ENCODE measurements around the gene DDIT4. TPM values are rescaled to one million over a fixed set of nuclear protein-coding genes. Genes with fewer than 3 reads are reported as not detected.
"Not testable (repeated sequence)": the region's sequence is repeated elsewhere in the genome, so short reads cannot be mapped to it uniquely, and the experiment has no call there.

Gene DDIT4
- polyA plus RNA-seq, 1 donor: 47.2 TPM

DNA sequence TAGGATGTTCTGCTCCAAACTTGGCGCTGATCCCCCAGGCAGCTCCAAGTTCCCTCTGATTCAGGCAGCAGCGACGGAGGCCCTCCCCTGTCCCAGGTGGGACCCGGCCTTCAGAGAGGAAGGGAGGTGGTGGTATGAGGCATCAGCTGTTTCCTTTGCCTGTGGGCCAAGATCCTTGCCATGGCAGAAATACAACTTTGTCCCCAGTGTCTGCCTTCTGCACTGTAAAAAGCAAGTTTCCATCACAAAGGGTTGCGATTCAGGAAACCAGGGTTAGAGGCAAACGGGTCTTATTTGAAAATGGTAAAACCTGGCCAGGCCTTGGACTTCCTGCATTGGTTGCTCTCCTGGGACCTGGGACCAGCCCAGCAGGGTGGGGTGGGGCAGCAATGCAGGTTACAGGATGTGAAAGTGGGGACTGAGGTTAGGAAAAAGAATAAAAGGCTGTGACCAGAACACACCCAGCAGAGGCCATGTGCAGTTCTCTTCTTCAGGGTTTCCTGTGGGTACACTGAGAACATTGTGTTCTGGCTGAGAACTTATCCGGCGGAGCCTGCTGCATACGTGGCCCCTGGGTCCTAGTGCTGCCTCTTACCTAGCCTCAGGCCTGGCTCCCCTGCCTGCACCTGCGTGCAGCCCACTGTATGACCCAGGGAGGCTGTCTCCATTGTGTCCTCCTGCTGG lies 25.1 kb upstream of the DDIT4 start:
- Histone ChIP-seq H3K27ac (ENCODE audit: low read length) (peak overlapping the region; percentile 37), H3K27me3 (ENCODE audit: control insufficient read depth, insufficient read depth, low read length) (no peaks in the 10 kb centered on the region), H3K9me3 (ENCODE audit: control insufficient read depth, low read depth, low read length) (no peaks in the 10 kb centered on the region), H3K4me3 (ENCODE audit: low read length) (no peak overlapping the region), H3K36me3 (ENCODE audit: control insufficient read depth, insufficient read depth, low read length) (no peaks in the 10 kb centered on the region), H3K4me1 (ENCODE audit: control insufficient read depth, insufficient read depth, low read length) (peaks cover 36% of the 10 kb centered on the region)
- no CpG with 5 or more reads among the region's 10 CpGs for WGBS (ENCODE audit: insufficient coverage, low lambda C conversion rate)
- peak; percentile 42 to 73 for DNase-seq

- not testable (repeated sequence) for DNase-seq; H3K27me3 ChIP-seq (ENCODE audit: control insufficient read depth, insufficient read depth, low read length); H3K9me3 ChIP-seq (ENCODE audit: control insufficient read depth, low read depth, low read length); H3K4me3 ChIP-seq (ENCODE audit: low read length); H3K36me3 ChIP-seq (ENCODE audit: control insufficient read depth, insufficient read depth, low read length)
- Histone ChIP-seq H3K27ac (ENCODE audit: low read length) (peak overlapping the region; percentile 37), H3K4me1 (ENCODE audit: control insufficient read depth, insufficient read depth, low read length) (peaks cover 32% of the 10 kb centered on the region)
- whole genome bisulfite sequencing (ENCODE audit: insufficient coverage, low lambda C conversion rate): no CpG with 5 or more reads among the region's 17 CpGs
Measured at GRCh38 chr10:72249176-72249862, 24.4 kb upstream of the DDIT4 start.

GRCh38 chr10:72250666-72251065 lies 23.1 kb upstream of the DDIT4 start:
- H3K4me3 ChIP-seq (ENCODE audit: low read length): no peak overlapping the region
- H3K4me1 ChIP-seq (ENCODE audit: control insufficient read depth, insufficient read depth, low read length): peaks cover 32% of the 10 kb centered on the region
- H3K9me3 ChIP-seq (ENCODE audit: control insufficient read depth, low read depth, low read length): no peaks in the 10 kb centered on the region
- DNase-seq: peak in 1 of 2 donors; percentile 24
- WGBS (ENCODE audit: insufficient coverage, low lambda C conversion rate): no CpG with 5 or more reads among the region's 1 CpG
- no peaks in the 10 kb centered on the region for H3K36me3 ChIP-seq (ENCODE audit: control insufficient read depth, insufficient read depth, low read length)
- H3K27me3 ChIP-seq (ENCODE audit: control insufficient read depth, insufficient read depth, low read length): no peaks in the 10 kb centered on the region
- no peak overlapping the region for H3K27ac ChIP-seq (ENCODE audit: low read length)

DNA sequence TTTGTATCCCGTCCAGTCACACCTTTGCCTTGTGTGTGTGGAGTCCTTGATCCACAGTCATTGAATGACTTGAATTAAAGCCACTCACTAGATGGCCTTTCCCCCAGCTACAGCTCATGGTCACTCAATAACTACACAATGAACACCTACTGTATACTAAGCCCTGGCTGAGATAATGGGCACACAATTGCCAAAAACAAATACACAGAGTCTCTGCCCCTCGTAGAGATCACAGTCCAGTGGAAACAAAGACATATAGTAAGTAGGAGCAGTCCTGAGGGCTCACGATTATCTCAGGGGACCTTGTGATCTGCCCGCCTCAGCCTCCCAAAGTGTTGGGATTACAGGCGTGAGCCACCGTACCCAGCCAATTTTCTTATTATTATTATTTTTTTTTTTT lies 22.1 kb upstream of the DDIT4 start:
- no peak overlapping the region for H3K27ac ChIP-seq (ENCODE audit: low read length)
- no CpG with 5 or more reads among the region's 6 CpGs for WGBS (ENCODE audit: insufficient coverage, low lambda C conversion rate)

DNA sequence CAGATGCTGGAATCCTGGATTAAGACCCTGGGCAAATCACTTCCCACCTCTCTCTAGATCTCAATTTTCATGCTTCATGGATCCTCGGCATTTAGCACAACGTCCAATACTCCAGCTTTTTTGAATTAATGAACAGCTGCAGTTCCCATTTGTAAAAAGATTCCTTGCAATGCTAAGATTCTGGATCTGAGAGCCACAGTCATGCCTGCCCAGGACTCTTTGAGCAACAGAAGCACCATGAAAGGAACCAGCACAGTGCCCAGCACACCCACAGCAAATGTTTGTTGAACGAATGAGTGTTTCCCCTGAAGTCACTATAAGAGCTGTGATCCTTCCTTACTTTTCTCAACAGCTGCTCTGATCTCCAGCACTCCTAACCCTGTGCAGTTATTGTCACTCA lies 20.8 kb upstream of the DDIT4 start:
- Histone ChIP-seq H3K4me3 (ENCODE audit: low read length) (no peak overlapping the region), H3K27me3 (ENCODE audit: control insufficient read depth, insufficient read depth, low read length) (no peaks in the 10 kb centered on the region), H3K27ac (ENCODE audit: low read length) (no peak overlapping the region), H3K36me3 (ENCODE audit: control insufficient read depth, insufficient read depth, low read length) (no peaks in the 10 kb centered on the region), H3K4me1 (ENCODE audit: control insufficient read depth, insufficient read depth, low read length) (peaks cover 28% of the 10 kb centered on the region), H3K9me3 (ENCODE audit: control insufficient read depth, low read depth, low read length) (no peaks in the 10 kb centered on the region)
- no CpG with 5 or more reads among the region's 3 CpGs for WGBS (ENCODE audit: insufficient coverage, low lambda C conversion rate)
- DNase-seq: no peak

More for the DNA sequence above, 22.1 kb upstream of the DDIT4 start:
- Histone ChIP-seq H3K27me3 (ENCODE audit: control insufficient read depth, insufficient read depth, low read length) (no peaks in the 10 kb centered on the region), H3K36me3 (ENCODE audit: control insufficient read depth, insufficient read depth, low read length) (no peaks in the 10 kb centered on the region), H3K4me1 (ENCODE audit: control insufficient read depth, insufficient read depth, low read length) (peaks cover 29% of the 10 kb centered on the region), H3K9me3 (ENCODE audit: control insufficient read depth, low read depth, low read length) (no peaks in the 10 kb centered on the region), H3K4me3 (ENCODE audit: low read length) (no peak overlapping the region)
- DNase-seq: no peak

DNA sequence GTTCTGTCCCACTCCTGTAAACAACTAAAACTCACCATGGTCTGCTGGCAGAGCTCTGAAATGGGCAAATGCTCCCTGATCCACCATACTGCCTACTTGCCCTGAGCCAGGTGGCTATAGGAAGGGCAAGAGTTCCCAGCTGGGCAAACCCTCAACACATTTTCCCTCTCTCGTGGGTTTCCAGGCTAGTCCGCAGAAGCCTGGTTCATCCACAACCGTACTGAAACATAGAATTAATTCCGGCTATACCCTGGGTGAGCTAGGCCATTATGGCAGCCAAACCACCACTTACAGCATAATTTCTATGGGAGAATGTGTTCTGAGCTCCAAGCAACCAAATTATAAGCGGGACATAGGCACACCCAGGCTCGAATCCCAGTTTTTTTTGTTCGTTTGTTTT lies 20.1 kb upstream of the DDIT4 start:
- Histone ChIP-seq H3K27ac (ENCODE audit: low read length) (no peak overlapping the region), H3K27me3 (ENCODE audit: control insufficient read depth, insufficient read depth, low read length) (no peaks in the 10 kb centered on the region), H3K4me3 (ENCODE audit: low read length) (no peak overlapping the region), H3K4me1 (ENCODE audit: control insufficient read depth, insufficient read depth, low read length) (peaks cover 23% of the 10 kb centered on the region), H3K36me3 (ENCODE audit: control insufficient read depth, insufficient read depth, low read length) (no peaks in the 10 kb centered on the region), H3K9me3 (ENCODE audit: control insufficient read depth, low read depth, low read length) (no peaks in the 10 kb centered on the region)
- no peak for DNase-seq
- 60% methylated on average over 2 of the region's 7 CpGs for WGBS (ENCODE audit: insufficient coverage, low lambda C conversion rate)

- no CpG with 5 or more reads among the region's 15 CpGs for WGBS (ENCODE audit: insufficient coverage, low lambda C conversion rate)
- peak overlapping the region; percentile 49 for H3K27ac ChIP-seq (ENCODE audit: low read length)
- no peaks in the 10 kb centered on the region for H3K36me3 ChIP-seq (ENCODE audit: control insufficient read depth, insufficient read depth, low read length)
- no peaks in the 10 kb centered on the region for H3K27me3 ChIP-seq (ENCODE audit: control insufficient read depth, insufficient read depth, low read length)
- peaks cover 24% of the 10 kb centered on the region for H3K4me1 ChIP-seq (ENCODE audit: control insufficient read depth, insufficient read depth, low read length)
- H3K9me3 ChIP-seq (ENCODE audit: control insufficient read depth, low read depth, low read length): no peaks in the 10 kb centered on the region
- H3K4me3 ChIP-seq (ENCODE audit: low read length): no peak overlapping the region
- DNase-seq: peak in 1 of 2 donors; percentile 77
Measured at GRCh38 chr10:72254813-72255568, 18.7 kb upstream of the DDIT4 start.

DNA sequence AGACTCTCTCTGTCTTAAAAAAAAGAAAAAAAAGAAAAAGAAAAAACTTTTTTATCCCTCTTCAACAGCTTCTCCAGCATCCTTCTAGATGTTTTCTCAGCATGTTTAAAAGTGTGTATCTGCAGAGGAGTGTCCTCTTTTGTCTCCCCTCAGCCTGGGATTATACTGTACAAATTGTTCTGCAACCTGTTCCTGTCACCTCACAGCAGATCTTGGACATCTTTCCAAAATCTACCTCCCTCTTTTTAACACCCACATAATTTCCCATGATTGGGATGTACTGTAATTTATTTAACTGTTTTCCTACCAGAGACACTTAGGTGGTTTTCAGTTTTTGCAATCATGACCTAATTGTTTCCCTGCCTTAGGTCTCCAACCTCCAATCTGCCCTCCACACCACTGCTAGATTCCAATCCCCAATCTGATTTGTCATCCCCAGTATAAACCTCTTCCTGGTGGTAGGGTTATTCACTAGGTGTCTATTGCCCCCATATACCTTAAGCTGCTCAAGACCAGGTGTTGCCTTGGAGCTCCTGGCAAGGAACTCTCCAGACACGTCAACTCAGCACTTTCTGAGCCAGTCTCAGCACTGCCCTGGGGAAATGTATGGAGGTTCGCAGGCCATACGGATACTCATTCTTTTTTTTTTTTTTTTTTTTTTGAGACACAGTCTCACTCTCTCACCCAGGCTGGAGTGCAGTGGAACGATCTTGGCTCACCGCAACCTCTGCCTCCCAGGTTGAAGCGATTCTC lies 17.6 kb upstream of the DDIT4 start:
- no peaks in the 10 kb centered on the region for H3K9me3 ChIP-seq (ENCODE audit: control insufficient read depth, low read depth, low read length)
- no CpG with 5 or more reads among the region's 6 CpGs for WGBS (ENCODE audit: insufficient coverage, low lambda C conversion rate)
- no peaks in the 10 kb centered on the region for H3K36me3 ChIP-seq (ENCODE audit: control insufficient read depth, insufficient read depth, low read length)
- H3K4me3 ChIP-seq (ENCODE audit: low read length): no peak overlapping the region
- H3K4me1 ChIP-seq (ENCODE audit: control insufficient read depth, insufficient read depth, low read length): peaks cover 32% of the 10 kb centered on the region
- DNase-seq: no peak
- H3K27me3 ChIP-seq (ENCODE audit: control insufficient read depth, insufficient read depth, low read length): no peaks in the 10 kb centered on the region
- no peak overlapping the region for H3K27ac ChIP-seq (ENCODE audit: low read length)

DNA sequence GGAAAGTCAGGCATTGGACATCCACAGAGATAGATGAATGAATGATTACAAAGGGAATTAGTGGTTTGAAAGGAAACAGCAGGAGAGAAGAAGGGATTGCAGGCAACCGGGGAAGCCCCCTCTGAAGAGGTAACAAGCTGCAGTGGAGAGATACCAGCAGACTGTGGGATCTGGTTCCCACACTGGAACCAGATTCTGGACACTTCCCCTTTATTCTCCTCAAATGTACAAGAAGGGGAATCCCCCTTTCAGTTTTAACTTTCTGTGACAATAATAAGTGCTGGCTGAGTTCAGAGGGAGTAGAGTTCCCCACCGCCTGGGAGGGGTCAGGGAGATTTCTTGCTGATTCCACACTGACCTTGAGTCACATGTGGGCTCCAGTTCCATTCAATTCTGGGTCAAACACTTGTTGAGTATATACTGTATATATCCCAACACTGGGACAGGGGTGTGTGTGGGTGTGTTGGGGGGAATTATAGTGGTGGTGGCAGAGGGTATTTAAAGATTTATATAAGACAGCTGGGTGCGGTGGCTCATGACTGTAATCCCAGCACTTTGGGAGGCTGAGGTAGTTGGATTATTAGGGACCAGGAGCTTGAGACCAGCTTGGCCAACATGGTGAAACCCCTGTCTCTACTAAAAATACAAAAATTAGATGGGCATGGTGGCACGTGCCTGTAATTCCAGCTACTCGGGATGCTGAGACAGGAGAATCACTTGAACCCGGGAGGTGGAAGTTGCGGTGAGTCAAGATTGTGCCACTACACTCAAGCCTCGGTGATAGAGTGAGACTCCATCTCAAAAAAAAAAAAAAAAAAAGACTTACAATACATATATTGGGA lies 16.5 kb upstream of the DDIT4 start:
- Histone ChIP-seq H3K9me3 (ENCODE audit: control insufficient read depth, low read depth, low read length) (no peaks in the 10 kb centered on the region), H3K4me3 (ENCODE audit: low read length) (no peak overlapping the region), H3K27ac (ENCODE audit: low read length) (no peak overlapping the region), H3K4me1 (ENCODE audit: control insufficient read depth, insufficient read depth, low read length) (peaks cover 42% of the 10 kb centered on the region), H3K36me3 (ENCODE audit: control insufficient read depth, insufficient read depth, low read length) (no peaks in the 10 kb centered on the region), H3K27me3 (ENCODE audit: control insufficient read depth, insufficient read depth, low read length) (no peaks in the 10 kb centered on the region)
- DNase-seq: no peak
- no CpG with 5 or more reads among the region's 8 CpGs for WGBS (ENCODE audit: insufficient coverage, low lambda C conversion rate)

Data from large intestine (tissue), 3 donors.